ENCODE data around the gene AIPL1.

AIPL1 gene

GRCh38 chr17:6461792-6462524, 27.0 kb upstream of the AIPL1 start:
- TF ChIP-seq REST (IDR thresholded peaks at IDR 0.05; ENCODE audit: insufficient read depth in 1 of 2, low read depth in 2 of 2, low read length in 2 of 2) (no peak), FOXP2 (optimal IDR thresholded peaks at IDR 0.05; ENCODE audit: borderline replicate concordance, extremely low read depth, extremely low read length, insufficient read depth) (no peak), SIN3A (IDR thresholded peaks at IDR 0.05; ENCODE audit: borderline replicate concordance, insufficient read depth, low read length) (no peak), POLR2AphosphoS5 (IDR thresholded peaks at IDR 0.05; ENCODE audit: low read depth, low read length) (no peak), TAF1 (IDR thresholded peaks at IDR 0.05; ENCODE audit: borderline replicate concordance, insufficient read depth, low read length) (no peak)

GRCh38 chr17:6461246-6461645, 26.3 kb upstream of the AIPL1 start:
- TF ChIP-seq REST (IDR thresholded peaks at IDR 0.05; ENCODE audit: insufficient read depth in 1 of 2, low read depth in 2 of 2, low read length in 2 of 2) = no peak
- TF ChIP-seq FOXP2 (optimal IDR thresholded peaks at IDR 0.05; ENCODE audit: borderline replicate concordance, extremely low read depth, extremely low read length, insufficient read depth) = no peak
- TF ChIP-seq TAF1 (IDR thresholded peaks at IDR 0.05; ENCODE audit: borderline replicate concordance, insufficient read depth, low read length) = no peak
- TF ChIP-seq SIN3A (IDR thresholded peaks at IDR 0.05; ENCODE audit: borderline replicate concordance, insufficient read depth, low read length) = no peak

GRCh38 chr17:6460531-6461161, 25.7 kb upstream of the AIPL1 start:
- TF ChIP-seq REST (IDR thresholded peaks at IDR 0.05; ENCODE audit: insufficient read depth in 1 of 2, low read depth in 2 of 2, low read length in 2 of 2) (no peak), FOXP2 (optimal IDR thresholded peaks at IDR 0.05; ENCODE audit: borderline replicate concordance, extremely low read depth, extremely low read length, insufficient read depth) (no peak), TAF1 (IDR thresholded peaks at IDR 0.05; ENCODE audit: borderline replicate concordance, insufficient read depth, low read length) (no peak), SIN3A (IDR thresholded peaks at IDR 0.05; ENCODE audit: borderline replicate concordance, insufficient read depth, low read length) (no peak), POLR2AphosphoS5 (IDR thresholded peaks at IDR 0.05; ENCODE audit: low read depth, low read length) (no peak)

GRCh38 chr17:6458460-6458950, 23.6 kb upstream of the AIPL1 start:
- TF ChIP-seq SIN3A (IDR thresholded peaks at IDR 0.05; ENCODE audit: borderline replicate concordance, insufficient read depth, low read length) (no peak), POLR2AphosphoS5 (IDR thresholded peaks at IDR 0.05; ENCODE audit: low read depth, low read length) (no peak), REST (IDR thresholded peaks at IDR 0.05; ENCODE audit: insufficient read depth in 1 of 2, low read depth in 2 of 2, low read length in 2 of 2) (no peak), TAF1 (IDR thresholded peaks at IDR 0.05; ENCODE audit: borderline replicate concordance, insufficient read depth, low read length) (no peak), FOXP2 (optimal IDR thresholded peaks at IDR 0.05; ENCODE audit: borderline replicate concordance, extremely low read depth, extremely low read length, insufficient read depth) (no peak)
